Measurements from ENCODE around the gene EXOC3L4.

DNA sequence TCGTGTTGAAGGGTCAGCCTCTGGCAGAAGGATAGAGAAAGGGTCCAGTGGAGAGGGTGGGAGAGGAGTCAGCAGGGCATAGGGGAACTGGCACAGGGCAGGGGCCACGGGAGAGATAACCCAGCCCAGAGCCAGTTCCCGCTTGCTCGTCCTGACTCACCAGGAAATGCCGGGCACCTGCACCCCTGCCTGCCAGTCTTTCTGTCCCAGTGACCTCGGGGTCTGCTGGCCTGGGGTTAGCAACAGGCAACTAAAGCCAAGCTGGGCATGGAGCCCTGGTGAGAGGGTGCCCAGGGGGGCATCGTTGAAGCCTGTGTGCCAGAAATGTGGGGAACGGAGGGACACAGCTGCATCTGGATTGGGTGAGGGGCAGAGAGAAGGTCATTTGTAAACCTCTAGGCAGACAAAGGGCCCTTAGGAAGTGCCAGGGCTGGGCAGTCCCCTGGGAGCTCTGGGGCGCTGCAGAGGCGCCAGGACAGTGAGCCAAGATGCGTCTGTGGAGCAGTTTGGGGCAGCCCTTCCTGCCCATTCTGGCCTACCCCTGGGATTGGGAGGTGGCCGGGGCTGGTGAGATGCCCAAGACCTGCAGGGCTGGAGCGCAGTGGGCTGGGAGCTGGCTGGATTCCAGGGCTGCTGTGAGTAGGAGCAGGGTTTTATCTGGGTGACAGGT, 34.2 kb downstream of the EXOC3L4 start:
- TF ChIP-seq, protein P1, sequence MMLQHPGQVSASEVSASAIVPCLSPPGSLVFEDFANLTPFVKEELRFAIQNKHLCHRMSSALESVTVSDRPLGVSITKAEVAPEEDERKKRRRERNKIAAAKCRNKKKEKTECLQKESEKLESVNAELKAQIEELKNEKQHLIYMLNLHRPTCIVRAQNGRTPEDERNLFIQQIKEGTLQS (IDR thresholded peaks at IDR 0.05), result no peak
- TF ChIP-seq, protein P2, sequence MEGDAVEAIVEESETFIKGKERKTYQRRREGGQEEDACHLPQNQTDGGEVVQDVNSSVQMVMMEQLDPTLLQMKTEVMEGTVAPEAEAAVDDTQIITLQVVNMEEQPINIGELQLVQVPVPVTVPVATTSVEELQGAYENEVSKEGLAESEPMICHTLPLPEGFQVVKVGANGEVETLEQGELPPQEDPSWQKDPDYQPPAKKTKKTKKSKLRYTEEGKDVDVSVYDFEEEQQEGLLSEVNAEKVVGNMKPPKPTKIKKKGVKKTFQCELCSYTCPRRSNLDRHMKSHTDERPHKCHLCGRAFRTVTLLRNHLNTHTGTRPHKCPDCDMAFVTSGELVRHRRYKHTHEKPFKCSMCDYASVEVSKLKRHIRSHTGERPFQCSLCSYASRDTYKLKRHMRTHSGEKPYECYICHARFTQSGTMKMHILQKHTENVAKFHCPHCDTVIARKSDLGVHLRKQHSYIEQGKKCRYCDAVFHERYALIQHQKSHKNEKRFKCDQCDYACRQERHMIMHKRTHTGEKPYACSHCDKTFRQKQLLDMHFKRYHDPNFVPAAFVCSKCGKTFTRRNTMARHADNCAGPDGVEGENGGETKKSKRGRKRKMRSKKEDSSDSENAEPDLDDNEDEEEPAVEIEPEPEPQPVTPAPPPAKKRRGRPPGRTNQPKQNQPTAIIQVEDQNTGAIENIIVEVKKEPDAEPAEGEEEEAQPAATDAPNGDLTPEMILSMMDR (IDR thresholded peaks at IDR 0.05; ENCODE audit: low read depth, low read length, missing input control), result no peak
- TF ChIP-seq, protein P3, sequence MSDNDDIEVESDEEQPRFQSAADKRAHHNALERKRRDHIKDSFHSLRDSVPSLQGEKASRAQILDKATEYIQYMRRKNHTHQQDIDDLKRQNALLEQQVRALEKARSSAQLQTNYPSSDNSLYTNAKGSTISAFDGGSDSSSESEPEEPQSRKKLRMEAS (IDR thresholded peaks at IDR 0.05), result no peak
- peak in 1 of 2 donors; percentile 20 for TF ChIP-seq HNF4A (conservative IDR thresholded peaks at IDR 0.05)
- TF ChIP-seq RAD21 (IDR thresholded peaks at IDR 0.05), result no peak
- TF ChIP-seq, protein P4, sequence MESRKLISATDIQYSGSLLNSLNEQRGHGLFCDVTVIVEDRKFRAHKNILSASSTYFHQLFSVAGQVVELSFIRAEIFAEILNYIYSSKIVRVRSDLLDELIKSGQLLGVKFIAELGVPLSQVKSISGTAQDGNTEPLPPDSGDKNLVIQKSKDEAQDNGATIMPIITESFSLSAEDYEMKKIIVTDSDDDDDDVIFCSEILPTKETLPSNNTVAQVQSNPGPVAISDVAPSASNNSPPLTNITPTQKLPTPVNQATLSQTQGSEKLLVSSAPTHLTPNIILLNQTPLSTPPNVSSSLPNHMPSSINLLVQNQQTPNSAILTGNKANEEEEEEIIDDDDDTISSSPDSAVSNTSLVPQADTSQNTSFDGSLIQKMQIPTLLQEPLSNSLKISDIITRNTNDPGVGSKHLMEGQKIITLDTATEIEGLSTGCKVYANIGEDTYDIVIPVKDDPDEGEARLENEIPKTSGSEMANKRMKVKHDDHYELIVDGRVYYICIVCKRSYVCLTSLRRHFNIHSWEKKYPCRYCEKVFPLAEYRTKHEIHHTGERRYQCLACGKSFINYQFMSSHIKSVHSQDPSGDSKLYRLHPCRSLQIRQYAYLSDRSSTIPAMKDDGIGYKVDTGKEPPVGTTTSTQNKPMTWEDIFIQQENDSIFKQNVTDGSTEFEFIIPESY (IDR thresholded peaks at IDR 0.05), result no peak
- TF ChIP-seq TAF1 (conservative IDR thresholded peaks at IDR 0.05), result no peak
- no peak for TF ChIP-seq GABPA (IDR thresholded peaks at IDR 0.05 in 1 of 2, conservative IDR thresholded peaks at IDR 0.05 in 1 of 2)

All from liver (tissue), 3 donors.